Measurements from ENCODE around the gene FSD2. TPM values are rescaled to one million over a fixed set of nuclear protein-coding genes. Genes with fewer than 3 reads are reported as not detected.

The FSD2 gene
- total and polyA plus RNA-seq, 10 of the 15 experiments (the other 5 are each of a cell fraction or from before 2014, with no cell fraction given): under 0.01 to 0.39 (median 0.07) TPM; not detected in 3

DNA sequence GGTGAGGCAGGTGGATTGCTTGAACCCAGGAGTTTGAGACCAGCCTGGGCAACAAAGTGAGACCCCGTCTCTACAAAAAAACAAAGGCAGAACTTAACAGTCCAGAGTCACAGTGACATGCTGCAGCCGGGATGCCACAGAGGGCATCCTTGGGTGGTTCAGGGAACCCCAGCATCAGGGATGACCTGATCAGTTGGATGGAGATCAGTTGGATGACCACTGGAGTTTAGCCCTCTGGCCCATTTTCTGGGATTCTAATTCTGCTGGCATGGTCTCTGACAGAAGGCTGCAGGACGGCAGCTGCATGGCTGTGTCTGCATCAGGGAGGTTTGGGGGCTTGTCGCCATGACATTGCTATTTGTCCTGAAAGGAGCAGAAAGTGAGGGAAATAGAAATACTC lies 23.4 kb upstream of the FSD2 start (continued):
- TF ChIP-seq, protein P1, sequence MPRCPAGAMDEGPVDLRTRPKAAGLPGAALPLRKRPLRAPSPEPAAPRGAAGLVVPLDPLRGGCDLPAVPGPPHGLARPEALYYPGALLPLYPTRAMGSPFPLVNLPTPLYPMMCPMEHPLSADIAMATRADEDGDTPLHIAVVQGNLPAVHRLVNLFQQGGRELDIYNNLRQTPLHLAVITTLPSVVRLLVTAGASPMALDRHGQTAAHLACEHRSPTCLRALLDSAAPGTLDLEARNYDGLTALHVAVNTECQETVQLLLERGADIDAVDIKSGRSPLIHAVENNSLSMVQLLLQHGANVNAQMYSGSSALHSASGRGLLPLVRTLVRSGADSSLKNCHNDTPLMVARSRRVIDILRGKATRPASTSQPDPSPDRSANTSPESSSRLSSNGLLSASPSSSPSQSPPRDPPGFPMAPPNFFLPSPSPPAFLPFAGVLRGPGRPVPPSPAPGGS (IDR thresholded peaks at IDR 0.05; ENCODE audit: borderline replicate concordance, insufficient read depth, low read depth, low read length, poor library complexity, severe bottlenecking): no peak

DNA sequence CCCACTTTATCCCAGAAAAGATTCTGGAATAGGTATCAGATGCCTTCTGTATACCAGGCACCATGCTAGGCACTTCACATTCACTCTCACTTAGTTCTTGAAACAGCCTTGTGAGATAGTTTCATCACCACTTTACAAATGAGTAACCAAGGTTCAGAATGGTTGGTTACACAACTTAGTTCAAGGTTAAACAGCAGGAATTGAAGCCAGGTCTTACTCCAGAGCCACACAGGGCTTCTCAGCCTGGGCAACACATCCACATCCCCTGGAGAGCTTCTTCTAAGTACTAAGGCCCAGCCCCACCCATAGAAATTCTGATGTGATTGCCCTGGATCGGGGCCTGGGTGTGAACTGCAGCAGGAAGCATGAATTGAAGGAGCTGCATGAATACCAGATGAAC lies 22.2 kb upstream of the FSD2 start:
- H3K36me3 ChIP-seq (ENCODE audit: control insufficient read depth in 2 of 2, insufficient read depth in 2 of 2, low read length in 1 of 2): peaks cover 16 to 35% of the 10 kb centered on the region in 2 experiments
- DNase-seq (ENCODE audit: low read depth, low spot score) (no peak), FAIRE-seq (no peak), ATAC-seq (no peak)
- ChIA-PET SMC1A (ENCODE audit: uncharacterized antibody, unreplicated experiment) (interaction anchor here (1.0 kb wide), 1 partner anchor 17 kb away, joined by 3 read pairs; no protein-coding TSS in a partner anchor), CTCF (no interaction called here), POLR2A (interaction anchor here (0.5 kb wide), 1 partner anchor 541 kb away, joined by 3 read pairs; no protein-coding TSS in a partner anchor), RAD21 (ENCODE audit: unreplicated experiment) (no interaction called here)
- 31% methylated on average over 1 of the region's 1 CpG for WGBS (ENCODE audit: insufficient coverage, insufficient replicate concordance, low lambda C conversion rate, missing lambda C conversion rate)
- H3K27me3 ChIP-seq (replicated peaks in 1 of 2; ENCODE audit: control insufficient read depth in 2 of 2, insufficient read depth in 2 of 2, low read length in 1 of 2): no peaks in the 10 kb centered on the region
- H2AFZ ChIP-seq (ENCODE audit: control insufficient read depth, low read depth, low read length): no peak overlapping the region
- in situ Hi-C loops (cut with MboI): no loop called here
- peaks cover 5% of the 10 kb centered on the region; the same call in 1 of the 2 replicates for H4K20me1 ChIP-seq (ENCODE audit: control insufficient read depth, insufficient read depth)
- no peak overlapping the region for H3K4me2 ChIP-seq (ENCODE audit: control insufficient read depth, insufficient read depth)
- no peaks in the 10 kb centered on the region for H3K79me2 ChIP-seq (ENCODE audit: control insufficient read depth, insufficient read depth, low read length)
- no peak overlapping the region for H3K27ac ChIP-seq (ENCODE audit: control insufficient read depth, insufficient read depth)
- H3K4me1 ChIP-seq (ENCODE audit: control insufficient read depth, insufficient read depth, low read length): peaks cover 14% of the 10 kb centered on the region
- no peak overlapping the region for H3K4me3 ChIP-seq
- BruUV-seq (replicated peaks): no TSS peak
- no peak overlapping the region for H3K9ac ChIP-seq (ENCODE audit: control insufficient read depth, insufficient read depth, low read length)
- intact Hi-C loops (cut with micrococcal nuclease; ENCODE audit: unreplicated experiment): no loop called here
- H3K9me3 ChIP-seq (replicated peaks; ENCODE audit: control insufficient read depth, insufficient read depth, low read length): no peaks in the 10 kb centered on the region
- TF ChIP-seq TCF3 (IDR thresholded peaks at IDR 0.05; ENCODE audit: borderline replicate concordance, insufficient read depth, low read depth, low read length): no peak
- TF ChIP-seq, protein P2, sequence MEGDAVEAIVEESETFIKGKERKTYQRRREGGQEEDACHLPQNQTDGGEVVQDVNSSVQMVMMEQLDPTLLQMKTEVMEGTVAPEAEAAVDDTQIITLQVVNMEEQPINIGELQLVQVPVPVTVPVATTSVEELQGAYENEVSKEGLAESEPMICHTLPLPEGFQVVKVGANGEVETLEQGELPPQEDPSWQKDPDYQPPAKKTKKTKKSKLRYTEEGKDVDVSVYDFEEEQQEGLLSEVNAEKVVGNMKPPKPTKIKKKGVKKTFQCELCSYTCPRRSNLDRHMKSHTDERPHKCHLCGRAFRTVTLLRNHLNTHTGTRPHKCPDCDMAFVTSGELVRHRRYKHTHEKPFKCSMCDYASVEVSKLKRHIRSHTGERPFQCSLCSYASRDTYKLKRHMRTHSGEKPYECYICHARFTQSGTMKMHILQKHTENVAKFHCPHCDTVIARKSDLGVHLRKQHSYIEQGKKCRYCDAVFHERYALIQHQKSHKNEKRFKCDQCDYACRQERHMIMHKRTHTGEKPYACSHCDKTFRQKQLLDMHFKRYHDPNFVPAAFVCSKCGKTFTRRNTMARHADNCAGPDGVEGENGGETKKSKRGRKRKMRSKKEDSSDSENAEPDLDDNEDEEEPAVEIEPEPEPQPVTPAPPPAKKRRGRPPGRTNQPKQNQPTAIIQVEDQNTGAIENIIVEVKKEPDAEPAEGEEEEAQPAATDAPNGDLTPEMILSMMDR (IDR thresholded peaks at IDR 0.05 in 2 of 3, conservative IDR thresholded peaks at IDR 0.05 in 1 of 3; ENCODE audit: control insufficient read depth in 2 of 3, extremely low read depth in 1 of 3, insufficient read depth in 1 of 3, low read depth in 3 of 3, low read length in 3 of 3): no peak
- TF ChIP-seq, protein P3, sequence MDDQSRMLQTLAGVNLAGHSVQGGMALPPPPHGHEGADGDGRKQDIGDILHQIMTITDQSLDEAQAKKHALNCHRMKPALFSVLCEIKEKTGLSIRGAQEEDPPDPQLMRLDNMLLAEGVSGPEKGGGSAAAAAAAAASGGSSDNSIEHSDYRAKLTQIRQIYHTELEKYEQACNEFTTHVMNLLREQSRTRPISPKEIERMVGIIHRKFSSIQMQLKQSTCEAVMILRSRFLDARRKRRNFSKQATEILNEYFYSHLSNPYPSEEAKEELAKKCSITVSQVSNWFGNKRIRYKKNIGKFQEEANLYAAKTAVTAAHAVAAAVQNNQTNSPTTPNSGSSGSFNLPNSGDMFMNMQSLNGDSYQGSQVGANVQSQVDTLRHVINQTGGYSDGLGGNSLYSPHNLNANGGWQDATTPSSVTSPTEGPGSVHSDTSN (IDR thresholded peaks at IDR 0.05; ENCODE audit: insufficient replicate concordance, low read depth, low read length): no peak
- TF ChIP-seq IRF4 (IDR thresholded peaks at IDR 0.05; ENCODE audit: low read depth, low read length): no peak
- TF ChIP-seq STAT3 (IDR thresholded peaks at IDR 0.05; ENCODE audit: low read depth, low read length): no peak
- no peak for TF ChIP-seq CBFB (IDR thresholded peaks at IDR 0.05; ENCODE audit: low read depth)
- TF ChIP-seq FOXM1 (IDR thresholded peaks at IDR 0.05; ENCODE audit: low read depth, low read length): no peak
- TF ChIP-seq CREM (IDR thresholded peaks at IDR 0.05; ENCODE audit: low read depth): no peak
- TF ChIP-seq KDM1A (IDR thresholded peaks at IDR 0.05; ENCODE audit: borderline replicate concordance): no peak
- no peak for TF ChIP-seq HDGF (IDR thresholded peaks at IDR 0.05)
- TF ChIP-seq, protein P4, sequence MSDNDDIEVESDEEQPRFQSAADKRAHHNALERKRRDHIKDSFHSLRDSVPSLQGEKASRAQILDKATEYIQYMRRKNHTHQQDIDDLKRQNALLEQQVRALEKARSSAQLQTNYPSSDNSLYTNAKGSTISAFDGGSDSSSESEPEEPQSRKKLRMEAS (IDR thresholded peaks at IDR 0.05; ENCODE audit: low read depth, low read length): no peak
- no peak for TF ChIP-seq GATAD2B (conservative IDR thresholded peaks at IDR 0.05; ENCODE audit: low read depth)
- TF ChIP-seq JUNB (IDR thresholded peaks at IDR 0.05): no peak
- TF ChIP-seq, protein P5, sequence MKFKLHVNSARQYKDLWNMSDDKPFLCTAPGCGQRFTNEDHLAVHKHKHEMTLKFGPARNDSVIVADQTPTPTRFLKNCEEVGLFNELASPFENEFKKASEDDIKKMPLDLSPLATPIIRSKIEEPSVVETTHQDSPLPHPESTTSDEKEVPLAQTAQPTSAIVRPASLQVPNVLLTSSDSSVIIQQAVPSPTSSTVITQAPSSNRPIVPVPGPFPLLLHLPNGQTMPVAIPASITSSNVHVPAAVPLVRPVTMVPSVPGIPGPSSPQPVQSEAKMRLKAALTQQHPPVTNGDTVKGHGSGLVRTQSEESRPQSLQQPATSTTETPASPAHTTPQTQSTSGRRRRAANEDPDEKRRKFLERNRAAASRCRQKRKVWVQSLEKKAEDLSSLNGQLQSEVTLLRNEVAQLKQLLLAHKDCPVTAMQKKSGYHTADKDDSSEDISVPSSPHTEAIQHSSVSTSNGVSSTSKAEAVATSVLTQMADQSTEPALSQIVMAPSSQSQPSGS (IDR thresholded peaks at IDR 0.05; ENCODE audit: low read length): no peak
- TF ChIP-seq, protein P6, sequence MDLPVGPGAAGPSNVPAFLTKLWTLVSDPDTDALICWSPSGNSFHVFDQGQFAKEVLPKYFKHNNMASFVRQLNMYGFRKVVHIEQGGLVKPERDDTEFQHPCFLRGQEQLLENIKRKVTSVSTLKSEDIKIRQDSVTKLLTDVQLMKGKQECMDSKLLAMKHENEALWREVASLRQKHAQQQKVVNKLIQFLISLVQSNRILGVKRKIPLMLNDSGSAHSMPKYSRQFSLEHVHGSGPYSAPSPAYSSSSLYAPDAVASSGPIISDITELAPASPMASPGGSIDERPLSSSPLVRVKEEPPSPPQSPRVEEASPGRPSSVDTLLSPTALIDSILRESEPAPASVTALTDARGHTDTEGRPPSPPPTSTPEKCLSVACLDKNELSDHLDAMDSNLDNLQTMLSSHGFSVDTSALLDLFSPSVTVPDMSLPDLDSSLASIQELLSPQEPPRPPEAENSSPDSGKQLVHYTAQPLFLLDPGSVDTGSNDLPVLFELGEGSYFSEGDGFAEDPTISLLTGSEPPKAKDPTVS (IDR thresholded peaks at IDR 0.05; ENCODE audit: low read depth, low read length): no peak

Measured in GM12878 (cell line).